ENCODE measurements around the gene PPP1R9A. TPM values are rescaled to one million over a fixed set of nuclear protein-coding genes. Genes with fewer than 3 reads are reported as not detected.

The PPP1R9A gene
- total RNA-seq, 2 donors from 2014 or later = 15.1 to 29.4 TPM

GRCh38 chr7:94940241-94940640, 32.8 kb downstream of the PPP1R9A start:
- no peak for DNase-seq (ENCODE audit: low spot score)
- H3K27ac ChIP-seq = no peak overlapping the region
- H3K9me3 ChIP-seq = no peaks in the 10 kb centered on the region
- TF ChIP-seq POLR2AphosphoS5 (IDR thresholded peaks at IDR 0.05) = no peak
- H3K27me3 ChIP-seq (replicated peaks; ENCODE audit: insufficient read depth) = no peaks in the 10 kb centered on the region
- H3K36me3 ChIP-seq = no peaks in the 10 kb centered on the region
- no peaks in the 10 kb centered on the region for H3K4me1 ChIP-seq (replicated peaks)
- intact Hi-C loops (cut with DNase I) = no loop called here
- no peak overlapping the region for H3K4me3 ChIP-seq

GRCh38 chr7:94941844-94942632, 34.6 kb downstream of the PPP1R9A start:
- WGBS = 89% methylated on average over 3 of the region's 3 CpGs
- Histone ChIP-seq H3K9me3 (no peaks in the 10 kb centered on the region), H3K4me1 (replicated peaks) (no peaks in the 10 kb centered on the region), H3K4me3 (no peak overlapping the region), H3K27me3 (replicated peaks; ENCODE audit: insufficient read depth) (no peaks in the 10 kb centered on the region), H3K27ac (no peak overlapping the region), H3K36me3 (no peaks in the 10 kb centered on the region)
- no peak for DNase-seq (ENCODE audit: low spot score)
- TF ChIP-seq POLR2AphosphoS5 (IDR thresholded peaks at IDR 0.05) (no peak), POLR2A (IDR thresholded peaks at IDR 0.05) (no peak), CTCF (IDR thresholded peaks at IDR 0.05) (no peak)
- intact Hi-C loops (cut with DNase I) = no loop called here

GRCh38 chr7:94943134-94943533, 35.7 kb downstream of the PPP1R9A start:
- no peak overlapping the region for H3K27ac ChIP-seq
- no peaks in the 10 kb centered on the region for H3K9me3 ChIP-seq
- no peak for TF ChIP-seq POLR2A (IDR thresholded peaks at IDR 0.05)
- TF ChIP-seq POLR2AphosphoS5 (IDR thresholded peaks at IDR 0.05) = no peak
- TF ChIP-seq CTCF (IDR thresholded peaks at IDR 0.05) = no peak
- H3K4me1 ChIP-seq (replicated peaks) = no peaks in the 10 kb centered on the region
- intact Hi-C loops (cut with DNase I) = no loop called here
- H3K27me3 ChIP-seq (replicated peaks; ENCODE audit: insufficient read depth) = no peaks in the 10 kb centered on the region
- H3K36me3 ChIP-seq = no peaks in the 10 kb centered on the region
- H3K4me3 ChIP-seq = no peak overlapping the region
- DNase-seq (ENCODE audit: low spot score) = no peak

- 83% methylated on average over 1 of the region's 1 CpG for WGBS
- intact Hi-C loops (cut with DNase I) = no loop called here
Observed at GRCh38 chr7:94949532-94949931, 42.1 kb downstream of the PPP1R9A start.

GRCh38 chr7:94955807-94956206, 48.4 kb downstream of the PPP1R9A start:
- intact Hi-C loops (cut with DNase I) = no loop called here
- Histone ChIP-seq H3K9me3 (no peaks in the 10 kb centered on the region), H3K27me3 (replicated peaks; ENCODE audit: insufficient read depth) (no peaks in the 10 kb centered on the region), H3K4me3 (no peak overlapping the region), H3K27ac (no peak overlapping the region), H3K36me3 (no peaks in the 10 kb centered on the region), H3K4me1 (replicated peaks) (no peaks in the 10 kb centered on the region)
- 56% methylated on average over 3 of the region's 3 CpGs for WGBS
- TF ChIP-seq POLR2A (IDR thresholded peaks at IDR 0.05) = no peak
- DNase-seq (ENCODE audit: low spot score) = no peak

More at GRCh38 chr7:94949532-94949931, 42.1 kb downstream of the PPP1R9A start:
- TF ChIP-seq POLR2AphosphoS5 (IDR thresholded peaks at IDR 0.05) (no peak), POLR2A (IDR thresholded peaks at IDR 0.05) (no peak), CTCF (IDR thresholded peaks at IDR 0.05) (no peak)
- H3K27ac ChIP-seq = no peak overlapping the region
- no peak overlapping the region for H3K4me3 ChIP-seq
- H3K27me3 ChIP-seq (replicated peaks; ENCODE audit: insufficient read depth) = no peaks in the 10 kb centered on the region
- no peak for DNase-seq (ENCODE audit: low spot score)
- no peaks in the 10 kb centered on the region for H3K4me1 ChIP-seq (replicated peaks)
- H3K9me3 ChIP-seq = no peaks in the 10 kb centered on the region
- H3K36me3 ChIP-seq = no peaks in the 10 kb centered on the region

- TF ChIP-seq POLR2AphosphoS5 (IDR thresholded peaks at IDR 0.05) (no peak), POLR2A (IDR thresholded peaks at IDR 0.05) (no peak), CTCF (IDR thresholded peaks at IDR 0.05) (no peak)
- no peak for DNase-seq (ENCODE audit: low spot score)
- Histone ChIP-seq H3K9me3 (no peaks in the 10 kb centered on the region), H3K4me3 (no peak overlapping the region), H3K36me3 (no peaks in the 10 kb centered on the region), H3K4me1 (replicated peaks) (no peaks in the 10 kb centered on the region), H3K27me3 (replicated peaks; ENCODE audit: insufficient read depth) (no peaks in the 10 kb centered on the region), H3K27ac (no peak overlapping the region)
- intact Hi-C loops (cut with DNase I) = no loop called here
- 93% methylated on average over 1 of the region's 1 CpG for WGBS
Observed at GRCh38 chr7:94957061-94957460, 49.7 kb downstream of the PPP1R9A start.

Data from prostate gland (tissue), 2 donors.